B cell (primary cell): ENCODE results near the gene AKT1. TPM values are rescaled to one million over a fixed set of nuclear protein-coding genes. Genes with fewer than 3 reads are reported as not detected.

ENCODE experiments used
- ATAC-seq: fragments of 200-7000 bp; cut with Tn5 transposase; one replicate; pipeline ENCODE4 v1.10.0; 2021; ENCODE audit warnings: low read depth, mild to moderate bottlenecking, moderate number of reproducible peaks, moderate library complexity
- CTCF ChIA-PET: fragments of 350-600 bp; sonication (Branson Sonifier 250); formaldehyde crosslinking; loops from one replicate; lab custom pipeline; 2021; ENCODE audit warnings: antibody characterized with exemption, inconsistent platforms; lab: Charles Lee
- POLR2A ChIA-PET: fragments of 350-600 bp; sonication (Branson Sonifier 250); formaldehyde crosslinking; loops from one replicate; lab custom pipeline; 2021; ENCODE audit warnings: antibody characterized with exemption; lab: Charles Lee
- DNase-seq: peaks from one replicate; pipeline ENCODE4 v3.0.0; 2013
- H2AFZ ChIP-seq: 2 replicates; pipeline ENCODE4 v1.6.1; 2012; ENCODE audit warnings: mild to moderate bottlenecking, low read depth, low read length; ENCODE audit not compliant: insufficient read depth, poor library complexity, severe bottlenecking
- H3K27ac ChIP-seq, 2 donors: 1 replicate in 1 of 2; 2 replicates in 1 of 2; pipeline ENCODE4 v1.5.1; 2012 to 2013; ENCODE audit warnings: low read length in 2 of 2, mild to moderate bottlenecking in 2 of 2, moderate library complexity in 1 of 2
- H3K27me3 ChIP-seq, 4 experiments: fragments of 200-600 bp in 1 of 4; sonication (generic) in 1 of 4; replicated peaks in 1 of 4; 1 replicate in 2 of 4; 2 replicates in 2 of 4; pipeline versions ENCODE4 v1.6.1 to v1.7.0; 2013 to 2016; ENCODE audit warnings: low read length in 3 of 4, mild to moderate bottlenecking in 2 of 4, mixed read lengths in 1 of 4, moderate library complexity in 1 of 4; ENCODE audit not compliant: insufficient read depth in 4 of 4, control insufficient read depth in 3 of 4; ENCODE audit errors: control extremely low read depth in 1 of 4
- H3K36me3 ChIP-seq, 2 experiments: replicated peaks in 1 of 2; 1 replicate in 1 of 2; 2 replicates in 1 of 2; pipeline versions ENCODE4 v1.6.1 to v1.7.1; 2013; ENCODE audit warnings: low read length in 1 of 2; ENCODE audit not compliant: insufficient read depth in 2 of 2, control insufficient read depth in 1 of 2; ENCODE audit errors: control extremely low read depth in 1 of 2, extremely low read depth in 1 of 2
- H3K4me1 ChIP-seq, 2 donors: fragments of 200-600 bp in 1 of 2; sonication (generic) in 1 of 2; 1 replicate in 1 of 2; 2 replicates in 1 of 2; pipeline versions ENCODE4 v1.5.1 to v1.6.1; 2013 to 2017; ENCODE audit warnings: low read length in 2 of 2; ENCODE audit not compliant: control insufficient read depth in 2 of 2, insufficient read depth in 2 of 2
- H3K4me2 ChIP-seq: replicated peaks from 2 replicates; pipeline ENCODE3; 2012; ENCODE audit warnings: mild to moderate bottlenecking, low read depth, low read length; ENCODE audit not compliant: poor library complexity, severe bottlenecking
- H3K4me3 ChIP-seq, 5 experiments: fragments of 200-600 bp in 1 of 5; sonication (generic) in 1 of 5; 1 replicate in 3 of 5; 2 replicates in 2 of 5; pipeline versions ENCODE4 v1.5.1 to v1.7.0; 2011 to 2016; ENCODE audit warnings: low read length in 4 of 5, mild to moderate bottlenecking in 4 of 5, low read depth in 2 of 5, control low read depth in 1 of 5, moderate library complexity in 1 of 5; ENCODE audit not compliant: insufficient read depth in 1 of 5; ENCODE audit errors: control extremely low read depth in 1 of 5, extremely low read depth in 1 of 5
- H3K79me2 ChIP-seq: fragments of 200-600 bp; sonication (generic); one replicate; pipeline ENCODE4 v1.6.0; 2016; ENCODE audit warnings: low read length; ENCODE audit not compliant: control insufficient read depth, insufficient read depth
- H3K9ac ChIP-seq: fragments of 200-600 bp; sonication (generic); 2 replicates; pipeline ENCODE4 v1.6.1; 2017; ENCODE audit warnings: mild to moderate bottlenecking, low read length, moderate library complexity
- H3K9me3 ChIP-seq, 3 donors: one replicate each; pipeline versions ENCODE4 v1.6.1 to v1.7.1; 2013; ENCODE audit warnings: low read length in 2 of 3; ENCODE audit not compliant: control insufficient read depth in 2 of 3, insufficient read depth in 1 of 3; ENCODE audit errors: control extremely low read depth in 1 of 3
- H4K20me1 ChIP-seq: 2 replicates; pipeline ENCODE4 v1.6.0; 2012; ENCODE audit warnings: mild to moderate bottlenecking, low read length; ENCODE audit not compliant: insufficient read depth, control insufficient read depth, poor library complexity, severe bottlenecking
- H3K27ac Mint-ChIP-seq: one replicate; pipeline ENCODE4 v1.8.0; 2021; ENCODE audit warnings: mixed read lengths
- H3K27me3 Mint-ChIP-seq: one replicate; pipeline ENCODE4 v1.8.0; 2021; ENCODE audit warnings: mixed read lengths
- H3K4me1 Mint-ChIP-seq: one replicate; pipeline ENCODE4 v1.8.0; 2021; ENCODE audit warnings: mixed read lengths
- H3K4me3 Mint-ChIP-seq: one replicate; pipeline ENCODE4 v1.8.0; 2021; ENCODE audit warnings: mixed read lengths
- H3K9me3 Mint-ChIP-seq: one replicate; pipeline ENCODE4 v1.8.0; 2022; ENCODE audit warnings: mixed read lengths; ENCODE audit not compliant: insufficient read depth
- EZH2 ChIP-seq: IDR thresholded peaks from 2 replicates; pipeline ENCODE4 v1.6.1; 2012; ENCODE audit warnings: borderline replicate concordance, low read depth, mild to moderate bottlenecking, moderate library complexity, low read length; ENCODE audit not compliant: insufficient read depth, poor library complexity, severe bottlenecking
- WGBS: methylation state at CpG from one replicate; pipeline ENCODE4 v1.1.5; 2013; ENCODE audit warnings: missing lambda C conversion rate; ENCODE audit not compliant: insufficient coverage; 5-methylcytosine and 5-hydroxymethylcytosine counted together
- intact Hi-C: fragments of 100-400 bp; cut with micrococcal nuclease; formaldehyde crosslinking; loops from one replicate; pipeline ENCODE4 v1.10.0; 2022
- polyA plus RNA-seq: library from polyadenylated mRNA; depleted of rRNA; stranded (reverse); fragments of >200 nt; gene quantifications from 2 replicates; pipeline ENCODE4 v1.2.3, GENCODE V29; 2012
- total RNA-seq, 2 donors: library from RNA; stranded (reverse); fragments of 120-200 nt in 1 of 2; gene quantifications; 1 replicate in 1 of 2; 2 replicates in 1 of 2; pipeline versions ENCODE4 v1.2.3 to v1.2.4, GENCODE V29; 2013 to 2022
- TF ChIP-seq, protein P1 (sequence below): fragments of 200-600 bp; IDR thresholded peaks from one replicate; pipeline ENCODE4 v1.8.0; 2022; ENCODE audit warnings: antibody characterized with exemption, mild to moderate bottlenecking

AKT1 gene
- total and polyA plus RNA-seq, 2 donors (not counting 1 experiment from before 2014, with no cell fraction given): 71.1 to 90.1 TPM

DNA sequence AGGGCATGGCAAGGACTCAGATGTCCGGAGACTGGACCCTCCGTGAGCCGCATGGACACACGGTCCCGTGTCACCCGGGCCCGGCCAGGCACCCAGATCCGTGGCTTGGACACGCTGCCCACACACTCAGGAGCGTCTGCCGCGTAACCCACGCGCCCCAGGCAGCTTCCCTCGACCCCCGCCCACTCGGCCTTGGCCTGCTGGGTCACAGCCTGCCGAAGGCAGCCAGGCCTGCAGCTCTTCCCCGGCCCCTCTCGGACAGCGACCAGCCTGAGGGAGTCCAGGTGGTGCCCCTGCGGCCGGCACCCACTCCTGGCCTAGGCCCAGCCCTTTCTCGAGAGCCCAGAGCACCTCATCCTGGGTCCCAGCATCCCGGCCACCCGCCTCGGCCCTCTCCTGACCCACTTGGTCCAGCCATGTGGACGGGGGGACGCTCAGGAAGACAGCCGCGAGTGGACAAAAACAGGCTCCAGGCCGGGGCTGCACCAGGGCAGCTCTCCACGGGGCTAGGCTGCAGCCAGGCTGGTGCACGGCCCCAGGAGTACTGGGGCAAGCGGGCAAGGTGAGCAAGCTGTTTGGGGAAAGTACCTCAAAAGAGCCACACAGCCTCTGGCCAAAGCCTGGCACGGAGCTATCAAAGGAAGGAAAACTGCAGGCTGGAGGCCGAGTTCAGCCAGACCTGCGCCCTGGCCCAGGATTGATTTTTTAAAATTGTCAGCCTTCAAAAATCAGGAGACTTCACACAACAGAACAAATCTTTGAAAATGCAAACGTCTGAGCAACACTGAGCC is 6.5 kb downstream of the AKT1 start:
- 94% methylated on average over 39 of the region's 39 CpGs for WGBS
- H3K4me3 ChIP-seq: no peak overlapping the region
- no peaks in the 10 kb centered on the region for H3K27me3 ChIP-seq
- no peak overlapping the region for H3K4me3 Mint-ChIP-seq
- no peaks in the 10 kb centered on the region for H3K9me3 ChIP-seq
- peaks cover 0 to 33% of the 10 kb centered on the region in 2 experiments for H3K36me3 ChIP-seq
- no peak overlapping the region for H2AFZ ChIP-seq
- H3K9ac ChIP-seq: no peak overlapping the region
- no peak for TF ChIP-seq EZH2
- TF ChIP-seq, protein P1, sequence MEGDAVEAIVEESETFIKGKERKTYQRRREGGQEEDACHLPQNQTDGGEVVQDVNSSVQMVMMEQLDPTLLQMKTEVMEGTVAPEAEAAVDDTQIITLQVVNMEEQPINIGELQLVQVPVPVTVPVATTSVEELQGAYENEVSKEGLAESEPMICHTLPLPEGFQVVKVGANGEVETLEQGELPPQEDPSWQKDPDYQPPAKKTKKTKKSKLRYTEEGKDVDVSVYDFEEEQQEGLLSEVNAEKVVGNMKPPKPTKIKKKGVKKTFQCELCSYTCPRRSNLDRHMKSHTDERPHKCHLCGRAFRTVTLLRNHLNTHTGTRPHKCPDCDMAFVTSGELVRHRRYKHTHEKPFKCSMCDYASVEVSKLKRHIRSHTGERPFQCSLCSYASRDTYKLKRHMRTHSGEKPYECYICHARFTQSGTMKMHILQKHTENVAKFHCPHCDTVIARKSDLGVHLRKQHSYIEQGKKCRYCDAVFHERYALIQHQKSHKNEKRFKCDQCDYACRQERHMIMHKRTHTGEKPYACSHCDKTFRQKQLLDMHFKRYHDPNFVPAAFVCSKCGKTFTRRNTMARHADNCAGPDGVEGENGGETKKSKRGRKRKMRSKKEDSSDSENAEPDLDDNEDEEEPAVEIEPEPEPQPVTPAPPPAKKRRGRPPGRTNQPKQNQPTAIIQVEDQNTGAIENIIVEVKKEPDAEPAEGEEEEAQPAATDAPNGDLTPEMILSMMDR: no peak
- H3K4me1 Mint-ChIP-seq: peaks cover 18% of the 10 kb centered on the region
- ChIA-PET CTCF (interaction anchor here (0.6 to 1.3 kb wide), 2 partner anchors 19 to 196 kb away, joined by 4 read pairs; no protein-coding TSS in a partner anchor), POLR2A (no interaction called here)
- H3K4me2 ChIP-seq: no peak overlapping the region
- H3K27ac Mint-ChIP-seq: no peak overlapping the region
- ATAC-seq: no peak
- no peaks in the 10 kb centered on the region for H3K9me3 Mint-ChIP-seq
- H4K20me1 ChIP-seq: peaks cover 100% of the 10 kb centered on the region
- H3K27me3 Mint-ChIP-seq: no peaks in the 10 kb centered on the region
- no peak overlapping the region for H3K27ac ChIP-seq
- no peak for DNase-seq
- peaks cover 12 to 29% of the 10 kb centered on the region in 2 donors for H3K4me1 ChIP-seq
- H3K79me2 ChIP-seq: peaks cover 91% of the 10 kb centered on the region
- intact Hi-C loops: no loop called here

DNA sequence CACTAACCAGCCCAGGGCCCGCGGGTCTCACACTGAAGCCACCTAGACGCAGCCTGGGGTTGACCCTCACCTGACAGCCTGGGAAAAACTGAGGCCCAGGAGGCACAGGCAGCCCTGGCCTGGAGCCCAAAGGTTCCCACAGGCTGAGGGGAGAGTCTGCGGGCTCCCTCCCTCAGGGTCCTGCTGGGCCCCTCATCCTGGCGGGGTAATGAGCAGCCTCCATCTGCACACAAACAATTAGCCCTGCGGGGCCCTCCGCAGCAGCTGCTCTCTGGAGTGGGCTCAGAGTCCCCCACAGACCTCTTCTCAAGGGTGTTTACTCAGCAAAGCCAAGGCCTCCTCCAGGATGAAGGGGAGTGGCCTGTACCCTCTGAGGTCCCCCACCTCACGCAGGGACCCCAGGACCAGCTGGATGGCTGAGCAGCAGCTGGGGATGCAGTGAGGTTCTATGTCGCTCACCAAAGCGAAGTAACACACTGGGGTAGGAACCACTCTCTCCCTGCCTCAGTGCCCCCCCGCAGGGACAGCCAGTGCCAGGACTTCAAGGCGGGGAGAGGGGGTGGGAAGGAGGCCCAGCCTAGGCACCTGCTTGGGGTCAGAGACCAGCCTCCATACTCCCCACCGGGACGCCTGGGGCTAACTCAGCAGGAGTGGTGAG is 7.3 kb downstream of the AKT1 start:
- Histone ChIP-seq H2AFZ (no peak overlapping the region), H3K4me1 (peaks cover 4 to 22% of the 10 kb centered on the region in 2 donors), H3K4me2 (no peak overlapping the region), H3K27ac (no peak overlapping the region), H3K9me3 (no peaks in the 10 kb centered on the region), H3K27me3 (no peaks in the 10 kb centered on the region), H3K79me2 (peaks cover 83% of the 10 kb centered on the region), H3K4me3 (no peak overlapping the region), H3K36me3 (peaks cover 0 to 33% of the 10 kb centered on the region in 2 experiments), H3K9ac (no peak overlapping the region), H4K20me1 (peaks cover 99% of the 10 kb centered on the region)
- intact Hi-C loops: no loop called here
- WGBS: 98% methylated on average over 11 of the region's 14 CpGs
- no peak overlapping the region for H3K4me3 Mint-ChIP-seq
- H3K27ac Mint-ChIP-seq: no peak overlapping the region
- H3K9me3 Mint-ChIP-seq: no peaks in the 10 kb centered on the region
- ChIA-PET CTCF (interaction anchor here (1.1 to 1.3 kb wide), 2 partner anchors 18 to 20 kb away, joined by 3 to 4 read pairs; no protein-coding TSS in a partner anchor), POLR2A (no interaction called here)
- no peak for TF ChIP-seq EZH2
- TF ChIP-seq, protein P1: no peak
- ATAC-seq (no peak), DNase-seq (no peak)
- H3K27me3 Mint-ChIP-seq: no peaks in the 10 kb centered on the region
- peaks cover 10% of the 10 kb centered on the region for H3K4me1 Mint-ChIP-seq
